ENCODE data around the gene ICAM5.

The ICAM5 gene

DNA sequence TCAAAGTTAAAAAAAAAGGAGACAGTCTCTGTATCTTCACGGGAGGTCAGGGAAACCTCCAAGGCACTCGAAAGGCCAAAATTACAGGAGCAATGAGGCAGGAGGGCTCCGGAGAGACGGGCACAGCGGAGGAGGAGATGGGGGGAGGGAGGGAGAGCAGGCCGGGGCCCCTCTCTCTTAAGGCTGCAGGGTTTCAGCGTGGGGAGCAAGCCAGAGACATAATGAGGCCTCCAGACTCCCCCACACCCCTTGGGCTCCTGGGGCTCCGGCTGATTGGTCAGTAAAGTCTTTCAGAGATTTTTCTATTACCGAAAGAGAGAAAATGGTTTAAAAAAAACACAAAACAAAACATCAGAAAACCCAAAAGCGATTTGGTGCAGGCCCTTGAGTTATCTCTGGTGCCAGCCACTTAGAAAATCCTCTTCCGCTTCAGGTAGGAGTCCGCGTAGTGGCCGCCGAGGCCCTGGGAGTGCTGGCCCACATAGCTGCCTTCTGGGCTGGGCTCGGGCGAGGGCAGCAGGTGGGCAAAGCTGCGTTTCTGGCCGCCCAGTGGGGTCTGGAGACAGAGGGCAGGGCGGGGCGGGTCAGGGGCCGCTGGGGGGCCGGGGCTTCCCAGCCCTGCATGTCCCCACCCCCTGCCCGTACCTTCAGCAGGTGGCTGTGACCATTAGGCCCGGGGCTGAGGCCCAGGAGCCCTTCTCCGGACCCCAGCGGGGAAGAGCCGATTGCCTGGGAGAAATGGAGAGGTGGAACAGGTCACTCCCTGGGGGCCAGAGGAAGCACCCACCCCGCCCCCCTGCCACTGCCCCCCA lies 27.5 kb downstream of the ICAM5 start:
- TF ChIP-seq TAF1 (IDR thresholded peaks at IDR 0.05; ENCODE audit: borderline replicate concordance, low read depth, low read length) (no peak), POLR2AphosphoS5 (IDR thresholded peaks at IDR 0.05; ENCODE audit: low read depth, low read length) (no peak), POLR2A (IDR thresholded peaks at IDR 0.05; ENCODE audit: low read depth, low read length) (no peak)
- no peak for DNase-seq (ENCODE audit: insufficient read length)
- no peak for FAIRE-seq

DNA sequence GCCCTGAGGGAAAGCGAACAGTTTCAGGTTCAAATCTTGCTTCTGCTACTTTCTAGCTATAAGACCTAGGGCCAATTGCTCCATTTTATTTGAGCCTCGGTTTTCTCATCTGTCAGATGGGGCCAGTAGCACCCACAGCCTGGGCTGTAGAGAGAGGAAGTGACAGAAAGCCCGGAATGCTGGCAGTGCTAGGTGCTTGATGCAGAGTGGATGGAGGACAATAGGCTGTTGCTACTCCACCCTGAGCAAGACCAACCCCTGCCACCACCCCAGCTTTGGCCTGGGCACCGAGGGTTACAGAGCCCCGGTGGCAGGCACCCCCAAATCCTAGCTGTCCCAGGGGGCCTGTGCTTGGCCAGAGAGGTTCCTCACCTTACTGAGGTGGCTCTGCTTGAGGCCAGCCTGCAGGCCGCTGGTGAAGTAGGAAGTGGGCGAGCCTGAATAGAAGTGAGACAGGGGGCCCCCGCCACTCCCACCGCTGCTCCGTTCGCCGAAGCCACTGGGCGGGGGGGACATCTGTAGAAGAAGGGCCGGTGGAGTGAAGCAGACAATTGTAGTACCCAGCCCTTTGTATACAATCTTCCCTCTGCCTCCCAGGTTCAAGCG lies 28.2 kb downstream of the ICAM5 start:
- no peak for DNase-seq (ENCODE audit: insufficient read length)
- TF ChIP-seq POLR2AphosphoS5 (IDR thresholded peaks at IDR 0.05; ENCODE audit: low read depth, low read length) = no peak
- TF ChIP-seq POLR2A (IDR thresholded peaks at IDR 0.05; ENCODE audit: low read depth, low read length) = no peak
- no peak for TF ChIP-seq TAF1 (IDR thresholded peaks at IDR 0.05; ENCODE audit: borderline replicate concordance, low read depth, low read length)
- FAIRE-seq = no peak

DNA sequence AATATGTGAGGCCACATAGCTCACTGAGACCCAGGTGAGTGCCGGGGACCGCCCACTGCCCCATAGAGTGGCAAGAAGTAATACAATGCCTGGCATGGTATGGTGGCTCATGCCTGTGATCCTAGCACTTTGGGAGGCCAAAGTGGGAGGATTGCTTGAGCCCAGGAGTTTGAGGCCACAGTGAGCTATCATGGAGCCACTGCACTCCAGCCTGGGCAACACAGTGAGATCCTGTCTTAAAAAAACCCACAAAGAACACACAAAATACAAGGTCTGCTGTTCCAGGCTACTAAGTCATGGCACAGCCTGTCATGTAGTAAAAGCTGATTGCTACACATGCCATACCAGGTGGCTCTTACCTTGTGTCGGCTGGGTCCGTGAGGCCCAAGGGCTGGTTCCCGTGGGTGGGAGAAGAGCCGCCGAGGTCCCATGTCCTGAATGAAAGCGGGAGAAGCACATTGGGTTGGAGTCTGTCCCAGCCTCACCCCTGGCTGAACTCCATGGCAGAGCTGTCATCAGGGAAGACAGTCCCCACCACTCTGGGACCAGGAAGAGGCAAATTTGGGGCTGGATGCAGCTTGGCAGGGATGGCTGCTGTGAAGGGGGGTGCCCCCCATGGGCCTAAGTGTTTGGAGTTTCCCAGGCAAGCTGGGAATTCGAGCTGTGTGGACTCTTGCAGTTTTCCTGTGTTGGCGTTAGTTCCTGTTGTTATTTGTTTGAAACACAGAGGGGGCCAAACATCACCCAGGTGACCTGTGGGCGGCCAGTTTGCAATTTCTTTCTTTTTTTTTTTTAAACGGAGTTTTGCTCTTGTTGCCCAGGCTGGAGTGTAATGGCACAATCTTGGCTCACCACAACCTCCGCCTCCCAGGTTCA lies 29.3 kb downstream of the ICAM5 start:
- TF ChIP-seq TAF1 (IDR thresholded peaks at IDR 0.05; ENCODE audit: borderline replicate concordance, low read depth, low read length) (no peak), POLR2AphosphoS5 (IDR thresholded peaks at IDR 0.05; ENCODE audit: low read depth, low read length) (no peak), POLR2A (IDR thresholded peaks at IDR 0.05; ENCODE audit: low read depth, low read length) (no peak)
- no peak for DNase-seq (ENCODE audit: insufficient read length)
- FAIRE-seq = no peak

DNA sequence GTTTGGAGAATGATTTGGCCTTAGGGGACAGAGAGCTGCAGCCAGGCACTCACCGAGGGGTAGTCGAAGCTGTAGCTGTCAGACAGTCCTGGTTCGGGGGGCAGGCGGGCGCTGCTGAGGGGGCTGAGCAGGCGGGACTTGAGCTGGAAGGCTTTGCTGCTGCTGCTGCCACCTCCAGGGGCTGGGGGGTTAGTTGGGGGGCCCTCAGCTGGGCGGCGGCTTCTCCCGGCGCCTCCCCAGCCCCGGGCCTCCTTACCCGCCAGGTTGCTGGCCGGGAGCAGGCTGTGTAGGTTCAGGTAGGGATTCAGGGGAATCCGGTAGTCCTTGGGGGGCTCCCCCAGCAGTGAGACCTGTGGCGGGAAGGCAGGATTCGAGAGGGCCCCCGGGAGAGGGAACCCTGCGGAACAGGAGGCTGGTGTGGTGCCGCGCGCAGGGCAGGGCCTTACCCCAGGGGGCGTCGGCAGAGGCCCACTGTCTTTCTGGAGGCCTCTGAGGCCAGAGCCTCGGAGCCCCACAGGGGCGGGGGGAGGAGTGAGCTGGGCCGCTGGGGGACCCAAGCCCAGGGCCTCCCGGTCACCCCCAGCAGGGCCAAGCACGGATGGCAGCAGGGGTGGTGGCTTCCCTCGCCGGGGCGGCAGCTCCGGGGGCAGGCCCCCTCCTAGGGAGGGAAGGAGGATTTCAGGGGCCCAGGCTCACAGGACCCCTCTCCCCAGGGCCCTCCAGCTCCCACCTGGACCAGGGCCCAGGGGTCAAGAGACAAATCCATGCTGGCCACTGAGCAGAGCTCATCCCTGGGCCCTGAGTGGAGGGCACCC lies 31.1 kb downstream of the ICAM5 start:
- no peak for DNase-seq (ENCODE audit: insufficient read length)
- TF ChIP-seq TAF1 (IDR thresholded peaks at IDR 0.05; ENCODE audit: borderline replicate concordance, low read depth, low read length) = no peak
- peak; percentile 40; the same call in 1 of the 2 replicates for TF ChIP-seq POLR2A (IDR thresholded peaks at IDR 0.05; ENCODE audit: low read depth, low read length)
- no peak for TF ChIP-seq POLR2AphosphoS5 (IDR thresholded peaks at IDR 0.05; ENCODE audit: low read depth, low read length)
- no peak for FAIRE-seq

DNA sequence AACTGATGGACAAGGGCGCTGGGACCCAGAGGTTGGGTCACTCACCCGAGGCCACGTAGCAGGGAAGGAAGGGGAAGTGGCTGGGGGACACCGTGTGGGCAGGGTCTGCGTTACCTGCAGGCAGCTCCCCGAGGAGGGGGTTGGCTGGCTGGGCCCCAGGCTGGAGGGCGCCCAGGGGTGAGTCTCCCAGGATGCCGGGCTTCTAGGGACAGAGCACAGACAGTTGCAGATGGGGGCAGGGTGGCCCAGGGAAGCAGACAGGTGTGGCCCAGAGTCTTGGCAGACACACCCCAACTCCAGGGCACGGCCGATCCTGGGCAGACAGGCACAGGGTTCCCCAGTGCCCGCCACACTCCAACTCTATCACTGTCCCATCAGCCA lies 31.7 kb downstream of the ICAM5 start:
- TF ChIP-seq POLR2AphosphoS5 (IDR thresholded peaks at IDR 0.05; ENCODE audit: low read depth, low read length) (no peak), POLR2A (IDR thresholded peaks at IDR 0.05; ENCODE audit: low read depth, low read length) (no peak), TAF1 (IDR thresholded peaks at IDR 0.05; ENCODE audit: borderline replicate concordance, low read depth, low read length) (no peak)
- DNase-seq (ENCODE audit: insufficient read length) (no peak), FAIRE-seq (no peak)

DNA sequence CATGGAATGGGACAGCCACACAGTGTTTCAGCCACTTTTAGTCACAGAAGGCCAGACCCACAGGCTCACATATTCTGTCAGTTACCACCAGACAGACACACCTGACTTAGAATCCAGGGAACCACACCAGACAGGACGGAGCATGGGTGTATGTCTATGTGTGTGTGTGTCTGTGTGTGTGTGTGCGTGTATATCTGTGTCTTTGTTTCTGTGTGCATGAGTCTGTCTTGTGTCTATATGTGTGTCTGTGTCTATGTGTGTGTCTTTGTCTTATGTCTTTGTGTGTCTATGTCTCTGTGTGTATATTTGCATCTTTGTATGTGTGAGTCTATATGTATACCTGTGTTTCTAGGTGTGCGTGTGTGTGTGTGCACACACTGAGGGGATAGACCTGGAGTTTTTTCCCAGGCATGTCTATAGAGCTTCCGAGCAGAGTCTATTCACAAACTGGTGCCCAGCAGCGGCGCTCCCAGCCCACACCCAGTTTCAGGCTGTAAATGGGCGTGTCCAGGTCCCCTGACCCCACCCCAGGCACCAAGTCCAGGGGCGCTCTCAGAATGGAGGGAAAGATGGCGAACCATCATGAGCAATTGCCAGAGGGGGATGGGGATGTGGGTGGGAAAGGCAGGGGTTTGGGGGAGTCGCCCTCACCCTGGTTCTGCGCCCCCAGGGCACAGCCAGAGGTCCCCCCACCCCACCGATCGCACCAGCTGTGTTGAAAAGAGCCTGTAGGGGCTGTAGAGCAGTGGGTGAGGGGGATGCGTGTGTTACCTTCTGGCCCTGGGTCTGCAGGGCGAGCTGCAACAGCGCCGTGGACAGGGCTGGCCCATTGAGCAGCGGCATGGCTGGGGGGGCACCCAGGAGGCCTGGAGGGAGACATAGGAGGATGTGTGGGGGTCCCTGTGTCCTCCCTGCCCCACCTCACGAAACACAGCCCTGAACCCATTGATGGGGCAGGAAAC lies 32.4 kb downstream of the ICAM5 start:
- TF ChIP-seq POLR2A (IDR thresholded peaks at IDR 0.05; ENCODE audit: low read depth, low read length) (peak; percentile 66; the same call in 1 of the 2 replicates), TAF1 (IDR thresholded peaks at IDR 0.05; ENCODE audit: borderline replicate concordance, low read depth, low read length) (no peak), POLR2AphosphoS5 (IDR thresholded peaks at IDR 0.05; ENCODE audit: low read depth, low read length) (peak; percentile 77)

DNA sequence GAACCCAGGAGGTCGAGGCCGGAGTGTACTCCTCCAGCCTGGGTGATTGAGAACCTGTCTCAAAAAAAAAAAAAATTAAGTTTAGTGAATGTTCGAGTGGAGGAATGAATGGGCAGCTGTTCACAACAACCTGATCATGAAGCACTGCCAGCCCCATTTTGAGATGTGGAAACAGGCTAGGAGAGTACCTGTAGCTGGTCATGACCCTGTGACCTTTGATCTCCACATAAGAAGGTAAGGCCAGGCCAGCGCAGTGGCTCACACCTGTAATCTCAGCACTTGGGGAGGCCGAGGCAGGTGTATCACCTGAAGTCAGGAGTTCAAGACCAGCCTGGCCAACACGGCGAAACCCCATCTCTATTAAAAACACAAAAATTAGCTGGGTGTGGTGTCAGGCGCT lies 36.0 kb downstream of the ICAM5 start:
- DNase-seq (ENCODE audit: insufficient read length) = no peak
- TF ChIP-seq TAF1 (IDR thresholded peaks at IDR 0.05; ENCODE audit: borderline replicate concordance, low read depth, low read length) = no peak
- no peak for TF ChIP-seq POLR2AphosphoS5 (IDR thresholded peaks at IDR 0.05; ENCODE audit: low read depth, low read length)
- TF ChIP-seq POLR2A (IDR thresholded peaks at IDR 0.05; ENCODE audit: low read depth, low read length) = no peak
- FAIRE-seq = no peak

More for the DNA sequence above, 32.4 kb downstream of the ICAM5 start:
- FAIRE-seq (no peak), DNase-seq (ENCODE audit: insufficient read length) (no peak)

DNA sequence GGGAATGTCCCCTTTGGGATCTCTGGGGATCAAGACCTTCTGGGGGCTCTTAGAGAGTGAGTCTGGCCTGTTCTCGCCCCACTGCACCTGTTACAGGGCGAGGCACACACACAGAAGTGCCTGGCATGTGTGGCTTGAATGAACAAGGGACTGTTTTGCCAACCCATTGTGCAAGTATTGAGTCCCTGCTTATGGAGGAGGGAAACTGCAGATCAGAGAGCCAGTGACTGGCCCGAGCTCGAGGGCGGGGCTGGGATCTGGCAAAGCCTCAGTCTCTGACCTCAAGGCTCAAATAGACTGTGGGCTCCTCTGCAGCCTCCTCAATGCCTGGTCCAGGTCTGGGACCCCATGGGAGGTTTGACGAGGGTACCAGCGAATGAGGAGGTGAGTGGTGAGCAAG lies 38.0 kb downstream of the ICAM5 start:
- FAIRE-seq = no peak
- DNase-seq (ENCODE audit: insufficient read length) = no peak

DNA sequence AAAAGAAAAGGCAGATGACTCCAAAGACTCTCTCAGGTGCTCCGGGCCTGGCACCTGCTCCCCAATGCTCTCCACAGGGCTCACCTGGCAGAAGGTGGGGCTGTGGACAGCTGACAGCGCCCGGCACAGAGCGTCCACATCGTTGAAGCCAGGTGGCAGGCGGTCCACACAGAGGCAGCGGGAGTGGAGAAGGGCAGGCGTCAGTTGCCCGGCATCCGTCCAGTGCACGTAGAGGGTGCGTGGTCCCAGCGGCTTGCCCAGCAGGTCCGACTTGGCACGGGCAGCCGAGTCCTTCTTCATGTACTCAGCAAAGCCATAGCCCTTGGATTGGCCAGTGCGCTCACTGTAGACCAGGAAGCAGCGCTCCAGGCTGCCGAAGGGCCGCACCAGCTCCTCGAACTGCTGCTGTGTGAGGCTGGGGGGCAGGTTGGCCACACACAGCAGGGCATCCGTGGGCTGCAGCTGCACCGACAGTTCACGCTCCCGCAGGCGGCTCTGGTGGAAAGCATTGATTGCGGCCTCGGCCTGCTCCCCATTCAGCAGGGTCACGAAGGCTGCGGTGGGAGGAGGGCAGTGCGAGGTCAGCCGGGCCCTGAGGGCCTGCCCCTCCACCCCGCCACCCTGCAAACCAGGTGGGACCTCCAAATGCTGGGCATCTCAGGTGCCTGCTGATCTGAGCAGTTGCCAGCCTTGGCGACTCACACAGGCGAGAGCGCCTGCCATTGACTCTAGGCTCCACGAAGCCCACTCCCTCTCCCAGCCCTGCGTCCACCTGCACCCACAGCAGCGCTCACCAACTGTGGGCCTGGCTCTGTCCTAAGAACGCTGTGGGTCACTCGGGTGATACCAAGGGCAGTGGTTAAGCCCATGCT lies 39.0 kb downstream of the ICAM5 start:
- FAIRE-seq (no peak), DNase-seq (ENCODE audit: insufficient read length) (peak; percentile 2)
- TF ChIP-seq POLR2AphosphoS5 (IDR thresholded peaks at IDR 0.05; ENCODE audit: low read depth, low read length) = no peak
- no peak for TF ChIP-seq POLR2A (IDR thresholded peaks at IDR 0.05; ENCODE audit: low read depth, low read length)
- no peak for TF ChIP-seq TAF1 (IDR thresholded peaks at IDR 0.05; ENCODE audit: borderline replicate concordance, low read depth, low read length)

More for the DNA sequence above, 38.0 kb downstream of the ICAM5 start:
- no peak for TF ChIP-seq TAF1 (IDR thresholded peaks at IDR 0.05; ENCODE audit: borderline replicate concordance, low read depth, low read length)
- TF ChIP-seq POLR2AphosphoS5 (IDR thresholded peaks at IDR 0.05; ENCODE audit: low read depth, low read length) = no peak
- TF ChIP-seq POLR2A (IDR thresholded peaks at IDR 0.05; ENCODE audit: low read depth, low read length) = no peak
